H1 (cell line): ENCODE measurements around the gene SHISA9. TPM values are rescaled to one million over a fixed set of nuclear protein-coding genes. Genes with fewer than 3 reads are reported as not detected.

ENCODE experiments used
- BRCA1 ChIP-seq: IDR thresholded peaks from 2 replicates; pipeline ENCODE4 v1.6.1; 2012; ENCODE audit warnings: low read depth, low read length, improper control_type of control experiment
- CBX8 ChIP-seq: fragments of 300-800, 300-1000 bp; sonication (generic); IDR thresholded peaks from 2 replicates; pipeline ENCODE4 v1.7.1; 2016; ENCODE audit warnings: low read depth, low read length, borderline replicate concordance
- polyA plus RNA-seq, 7 experiments: library from polyadenylated mRNA; depleted of rRNA in 3 of 7; stranded (reverse) in 5 of 7; unstranded in 2 of 7; fragments of >200 nt in 5 of 7; fragments of 200-250 nt in 2 of 7; gene quantifications; 1 replicate in 5 of 7; 2 replicates in 1 of 7; 4 replicates in 1 of 7; pipeline versions ENCODE4 v1.2.1 to v1.2.3, GENCODE V29; 2011 to 2013; ENCODE audit warnings: missing spikeins in 2 of 7, mixed read lengths in 2 of 7
- total RNA-seq: library from RNA; stranded (reverse); fragmentation: NEBNext Ultra II Directional; extraction: Animal tissue kit (Norgen Biotek cat#: 25700); gene quantifications from 2 replicates; pipeline ENCODE4 v1.2.1, GENCODE V29; 2021

The SHISA9 gene
- total and polyA plus RNA-seq, 2 of the 8 experiments (the other 6 are each of a cell fraction or from before 2014, with no cell fraction given): 25.6 to 39.8 TPM

- no peak for TF ChIP-seq BRCA1
- TF ChIP-seq CBX8: no peak
These were observed 151.0 kb downstream of the SHISA9 start (continued) for GRCh38 chr16:13052431-13052830.
